Astrocyte of the cerebellum (primary cell): ENCODE data around the gene MTFR1L.

Experiments
- DNase-seq: peaks from one replicate; pipeline ENCODE4 v3.0.0-alpha.2; 2011; ENCODE audit warnings: low read depth
- H3K4me3 ChIP-seq: 2 replicates; pipeline ENCODE4 v1.5.1; 2011; ENCODE audit warnings: mild to moderate bottlenecking, low read depth, low read length, moderate library complexity
- CTCF ChIP-seq: IDR thresholded peaks from 2 replicates; pipeline ENCODE4 v1.5.1; 2012; ENCODE audit warnings: low read length, low read depth, moderate library complexity, mild to moderate bottlenecking; ENCODE audit errors: missing control alignments
- in situ Hi-C: cut with HindIII; loops from 2 replicates; pipeline ENCODE4 v1.10.0; 2017; ENCODE audit warnings: low sequenced_read_pairs

Gene MTFR1L

GRCh38 chr1:25825605-25826004, 5.9 kb downstream of the MTFR1L start:
- in situ Hi-C loops = no loop called here
- DNase-seq = no peak
- no peak overlapping the region for H3K4me3 ChIP-seq
- no peak for TF ChIP-seq CTCF

- DNase-seq = no peak
- in situ Hi-C loops = no loop called here
- TF ChIP-seq CTCF = no peak
- no peak overlapping the region for H3K4me3 ChIP-seq
These were observed 6.8 kb downstream of the MTFR1L start for GRCh38 chr1:25826571-25826970.

- TF ChIP-seq CTCF = no peak
- H3K4me3 ChIP-seq = no peak overlapping the region
- DNase-seq = no peak
- in situ Hi-C loops = no loop called here
These were observed 8.7 kb downstream of the MTFR1L start for GRCh38 chr1:25828491-25828890.

- TF ChIP-seq CTCF = no peak
- no peak for DNase-seq
- in situ Hi-C loops = no loop called here
These were observed 9.3 kb downstream of the MTFR1L start for GRCh38 chr1:25829046-25829445.

GRCh38 chr1:25831569-25832196, 11.9 kb downstream of the MTFR1L start:
- TF ChIP-seq CTCF = no peak
- in situ Hi-C loops = loop anchor here (5.0 kb wide), 1 partner anchor 166 kb away; the partner anchor contains the start of gene PAFAH2
- DNase-seq = no peak
- H3K4me3 ChIP-seq = no peak overlapping the region

More at GRCh38 chr1:25829046-25829445, 9.3 kb downstream of the MTFR1L start:
- H3K4me3 ChIP-seq = no peak overlapping the region

- no peak overlapping the region for H3K4me3 ChIP-seq
- in situ Hi-C loops = loop anchor here (5.0 kb wide), 1 partner anchor 165 kb away; the partner anchor contains the start of gene PAFAH2
- no peak for TF ChIP-seq CTCF
- DNase-seq = no peak
These were observed 12.7 kb downstream of the MTFR1L start for GRCh38 chr1:25832336-25833037.
